GM18519 (cell line): ENCODE measurements around the gene SDK2.

ENCODE experiments used
- ATAC-seq: cut with Tn5 transposase; IDR thresholded peaks from one replicate; pipeline ENCODE4 v1.9.1; 2021; ENCODE audit warnings: mild to moderate bottlenecking, moderate library complexity; ENCODE audit not compliant: unreplicated experiment, low FRiP score

SDK2 gene

GRCh38 chr17:73411313-73411747 lies 232.9 kb downstream of the SDK2 start:
- ATAC-seq = no peak

DNA sequence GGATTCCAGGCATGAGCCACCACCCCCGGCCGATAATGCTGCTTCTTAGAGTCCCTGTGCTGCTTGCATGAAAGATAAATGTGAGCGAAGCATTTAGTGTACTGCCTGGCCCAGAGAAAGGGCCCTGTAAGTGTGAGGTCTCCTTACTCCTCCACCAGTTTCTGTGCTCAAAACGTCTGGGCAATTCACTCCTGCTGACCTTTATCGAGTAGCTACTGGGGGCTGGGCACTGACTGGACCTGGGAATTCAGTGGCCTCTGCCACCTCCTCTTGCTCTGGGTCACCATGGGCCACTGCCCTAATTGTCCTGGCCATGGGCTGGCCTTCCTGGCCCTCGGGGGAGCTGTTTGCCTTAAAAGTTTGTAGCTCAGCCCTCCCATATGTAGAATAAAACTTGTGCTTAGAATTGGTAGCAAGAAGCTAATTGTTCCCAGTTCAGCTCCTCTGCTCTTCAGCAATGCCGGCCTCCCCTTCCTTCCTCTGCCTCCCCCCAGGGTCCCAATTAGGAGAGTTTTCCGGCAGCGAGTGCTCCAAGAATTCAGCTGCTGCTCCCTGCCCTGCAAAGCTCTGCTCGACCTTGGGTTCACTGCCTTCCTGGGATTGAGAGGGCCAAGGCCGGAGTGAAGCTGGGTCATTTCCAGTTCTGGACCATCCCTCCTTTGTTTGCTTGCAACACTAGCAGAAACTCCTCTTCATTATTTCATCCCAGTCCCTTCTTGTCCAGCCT lies 233.5 kb downstream of the SDK2 start:
- no peak for ATAC-seq

- no peak for ATAC-seq
Measured at GRCh38 chr17:73404246-73404645, 240.0 kb downstream of the SDK2 start.

GRCh38 chr17:73402466-73402865 lies 241.8 kb downstream of the SDK2 start:
- no peak for ATAC-seq

DNA sequence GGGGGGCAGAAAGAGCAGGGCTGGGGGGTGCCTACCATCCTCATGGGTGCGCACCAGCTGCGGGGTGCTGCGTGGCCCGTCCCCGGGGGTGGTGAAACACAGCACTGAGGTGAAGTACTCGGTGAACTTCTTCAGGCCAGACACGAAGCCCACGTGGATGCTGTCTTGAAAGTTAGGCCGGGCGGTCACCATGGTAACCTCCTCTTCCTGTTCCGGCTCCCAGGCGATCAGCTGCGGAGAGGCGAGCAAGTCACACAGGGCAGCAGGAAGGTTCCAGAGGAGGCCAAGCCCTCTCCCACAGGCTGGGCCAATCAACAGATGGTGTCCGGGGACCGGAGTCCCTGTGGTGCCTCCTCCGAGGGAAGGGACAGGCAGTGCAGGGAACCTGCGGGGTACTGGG lies 242.3 kb downstream of the SDK2 start:
- ATAC-seq = no peak

GRCh38 chr17:73400915-73401545 lies 243.2 kb downstream of the SDK2 start:
- no peak for ATAC-seq

- ATAC-seq = no peak
Measured at GRCh38 chr17:73399056-73399455, 245.2 kb downstream of the SDK2 start.

GRCh38 chr17:73397856-73398540 lies 246.2 kb downstream of the SDK2 start:
- no peak for ATAC-seq

DNA sequence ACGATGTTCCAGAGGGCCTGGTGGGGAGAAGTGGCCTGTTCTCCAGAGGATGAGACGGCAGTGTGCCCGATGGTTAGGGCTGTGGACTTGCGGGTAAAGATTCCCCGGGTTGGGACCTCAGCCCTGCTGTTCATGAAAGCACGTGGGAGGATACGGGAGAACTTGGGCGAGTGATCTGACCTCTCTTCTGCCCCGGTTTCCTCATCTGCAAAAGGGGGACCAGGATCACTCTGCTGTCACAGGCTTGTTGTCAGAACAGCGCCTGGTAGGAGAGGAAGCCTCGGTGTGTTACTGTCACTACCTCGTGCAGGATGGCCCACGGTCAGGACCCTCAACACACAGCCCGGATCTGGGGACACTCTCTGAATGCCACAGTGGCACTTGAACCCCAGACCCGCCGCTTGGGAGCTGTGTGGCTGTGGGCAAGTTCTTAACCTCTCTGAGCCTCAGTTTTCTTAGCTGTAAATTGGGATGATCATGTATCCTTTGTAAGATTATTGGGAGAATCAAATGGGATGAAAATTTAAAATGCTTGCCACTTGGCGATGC lies 246.9 kb downstream of the SDK2 start:
- ATAC-seq = no peak

- ATAC-seq = no peak
Measured at GRCh38 chr17:73396431-73397277, 247.6 kb downstream of the SDK2 start.

DNA sequence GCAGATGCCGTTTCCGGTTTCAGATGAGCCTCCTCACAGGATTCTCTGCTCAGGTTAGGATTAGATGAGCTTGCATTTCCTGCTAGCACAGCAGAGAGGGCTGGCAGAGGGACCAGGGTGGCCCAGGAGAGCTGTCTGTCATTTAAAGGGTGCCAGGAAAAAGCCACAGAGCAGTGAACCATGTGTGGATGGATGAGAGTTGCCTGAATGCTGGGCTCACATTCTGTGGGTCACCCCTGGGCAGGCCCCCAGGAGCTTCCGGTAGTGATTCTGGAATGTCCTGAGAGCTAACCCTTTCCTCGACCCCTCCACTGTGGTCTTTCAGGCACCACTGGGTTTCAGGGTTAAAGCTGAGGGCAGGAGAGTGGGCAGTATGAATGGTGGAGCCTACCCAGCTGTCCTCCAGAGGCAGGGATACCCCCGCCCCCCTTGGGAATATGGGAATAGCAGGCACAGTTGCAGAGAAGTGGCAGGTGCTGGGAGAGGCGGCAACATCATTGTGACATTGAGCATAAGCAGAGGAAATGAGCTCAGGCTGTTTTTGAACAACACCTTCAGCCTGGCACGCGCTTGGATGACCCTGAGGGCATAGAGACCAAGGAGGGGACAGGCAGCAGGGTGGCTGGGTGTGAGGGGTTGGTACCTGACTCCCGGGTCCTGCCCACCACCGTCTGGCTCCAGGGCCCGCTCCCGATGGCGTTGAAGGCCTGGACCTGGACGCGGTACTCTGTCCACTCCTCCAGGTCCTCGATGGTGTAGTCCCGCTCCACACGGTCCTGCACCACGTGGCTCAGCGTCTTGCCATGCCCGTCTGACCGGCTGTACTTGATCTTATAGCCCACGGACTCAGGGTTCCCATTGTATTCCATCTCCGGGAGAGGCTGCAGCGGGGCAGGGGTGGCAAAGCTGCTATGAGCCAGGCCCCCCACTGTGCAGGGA lies 249.5 kb downstream of the SDK2 start:
- no peak for ATAC-seq

GRCh38 chr17:73393962-73394361 lies 250.3 kb downstream of the SDK2 start:
- ATAC-seq = no peak

DNA sequence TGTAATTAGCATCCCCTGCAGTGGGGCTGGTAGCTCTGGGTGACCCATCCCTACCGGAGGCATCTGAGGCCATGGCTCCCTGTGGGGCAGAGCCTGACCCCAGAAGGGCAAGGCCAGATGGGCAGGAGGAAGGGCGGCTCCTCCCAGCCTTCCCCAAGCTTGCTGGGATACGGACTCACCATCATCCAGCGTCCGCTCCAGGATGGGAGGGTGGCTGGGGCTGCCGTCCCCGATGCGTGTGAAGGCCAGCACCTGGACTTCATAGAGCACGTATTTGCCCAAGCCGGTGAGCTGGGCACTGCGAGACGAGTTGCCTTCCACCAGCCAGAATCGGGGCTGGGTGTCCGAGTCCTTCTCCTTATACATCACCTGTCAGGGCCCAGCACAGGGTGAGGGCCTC lies 250.9 kb downstream of the SDK2 start:
- ATAC-seq = no peak

DNA sequence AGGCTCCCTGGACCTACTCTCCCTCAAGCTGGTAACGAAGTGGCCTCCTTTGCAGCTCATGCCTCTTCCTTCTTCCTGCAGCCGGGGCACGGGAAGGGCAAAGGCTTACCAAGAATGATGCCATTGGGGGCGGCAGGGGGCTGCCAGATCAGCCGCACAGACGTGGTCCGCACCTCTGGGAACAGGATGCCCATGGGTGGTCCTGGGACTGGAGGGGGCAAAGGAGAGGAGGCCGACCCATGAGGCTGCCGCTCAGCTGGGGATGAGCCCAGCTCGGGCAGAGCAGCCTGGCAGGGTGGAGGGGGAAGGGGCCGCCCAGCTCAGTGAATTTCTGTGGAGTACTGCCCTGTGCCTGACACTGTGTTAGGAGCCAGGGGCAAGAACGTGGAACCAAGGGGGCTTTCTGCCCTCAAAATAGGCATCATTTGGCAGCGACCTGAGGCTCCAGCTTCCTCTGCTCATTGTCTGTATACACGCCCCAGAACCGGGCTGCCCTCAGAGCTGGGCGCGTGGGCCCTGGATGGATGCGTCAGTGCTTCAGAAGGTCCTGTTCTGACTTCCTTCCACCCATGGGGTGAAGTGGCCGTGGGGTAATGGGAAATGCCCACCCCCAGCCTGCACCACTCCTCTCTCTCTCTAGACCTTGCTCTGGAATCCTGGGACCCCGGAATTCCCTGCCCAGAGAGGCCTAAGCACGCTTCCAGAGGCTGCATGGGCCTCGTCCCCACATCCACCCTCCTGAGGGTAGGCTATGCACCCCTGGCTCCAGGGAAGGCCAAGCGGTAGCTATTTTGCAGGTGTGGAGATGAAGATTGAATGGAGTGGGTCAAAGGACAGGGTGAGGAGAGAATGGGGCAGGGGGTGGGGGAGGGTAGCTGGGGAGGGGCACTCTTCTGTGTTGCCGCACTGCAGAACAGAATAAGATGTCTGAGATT lies 252.6 kb downstream of the SDK2 start:
- ATAC-seq = no peak

DNA sequence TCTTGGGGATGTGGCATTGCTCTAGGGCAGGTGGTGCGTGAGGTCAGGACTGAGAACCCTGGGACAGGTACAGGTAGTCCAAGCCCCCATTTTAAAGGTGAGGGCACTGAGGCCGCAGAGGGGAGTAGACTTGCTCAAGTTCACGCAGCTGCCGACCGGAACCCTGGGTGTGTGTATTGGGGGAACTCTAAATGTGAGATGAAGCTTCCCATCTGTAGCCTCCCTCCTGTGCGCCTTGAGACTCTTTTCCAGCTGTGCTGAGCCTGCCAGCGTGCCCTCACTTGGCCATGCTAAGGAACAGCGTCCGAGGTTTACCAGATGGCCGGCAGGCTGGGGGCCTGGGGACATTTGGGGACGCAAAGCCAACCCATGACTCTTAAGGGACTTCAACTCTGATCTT lies 253.4 kb downstream of the SDK2 start:
- ATAC-seq = no peak

DNA sequence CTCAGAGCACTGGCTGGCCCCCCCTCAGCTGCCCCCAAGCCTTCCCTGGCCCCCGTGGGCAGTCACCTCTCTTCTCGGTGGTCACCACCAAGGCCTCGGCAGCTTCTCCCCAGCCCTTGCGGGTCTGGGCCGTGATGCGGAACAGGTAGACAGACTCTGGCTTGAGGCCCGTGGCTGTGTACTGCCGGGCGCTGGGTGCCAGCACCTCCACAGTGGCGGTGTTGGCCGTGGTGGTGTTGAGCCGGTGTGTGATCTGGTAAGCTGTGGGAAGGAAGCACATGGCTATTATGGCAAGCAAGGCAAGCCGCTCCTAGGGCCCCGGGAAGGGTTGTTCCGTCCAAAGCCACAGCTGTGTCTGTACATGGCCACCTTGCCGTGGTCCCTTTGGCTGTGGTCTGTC lies 254.0 kb downstream of the SDK2 start:
- no peak for ATAC-seq

- ATAC-seq = no peak
Measured at GRCh38 chr17:73389411-73389810, 254.8 kb downstream of the SDK2 start.

DNA sequence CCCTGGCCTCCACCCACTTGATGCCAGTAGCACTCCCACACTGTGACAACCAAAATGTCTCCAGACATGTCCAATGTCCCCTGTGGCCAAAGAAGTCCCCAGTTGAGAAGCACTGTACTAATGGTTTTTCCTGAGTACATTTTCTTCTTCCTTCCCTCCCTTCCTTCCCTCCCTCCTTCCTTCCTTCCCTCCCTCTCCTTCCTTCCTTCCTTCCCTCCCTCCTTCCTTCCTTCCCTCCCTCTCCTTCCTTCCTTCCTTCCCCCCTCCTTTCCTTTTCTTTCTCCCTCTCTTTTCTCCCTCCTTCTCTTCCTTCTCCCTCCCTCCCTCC lies 255.7 kb downstream of the SDK2 start:
- ATAC-seq = no peak
